SK-N-SH (cell line): ENCODE results near the gene TNFRSF18. TPM values are rescaled to one million over a fixed set of nuclear protein-coding genes. Genes with fewer than 3 reads are reported as not detected.

Source experiments
- CTCF ChIA-PET: fragments of 300-600, 350-600 bp; formaldehyde crosslinking; extraction: SDS; loops from one replicate; lab custom pipeline; 2021; lab: Yijun Ruan, JAX
- POLR2A ChIA-PET: fragments of 350-600 bp; sonication (Branson Sonifier 250); formaldehyde crosslinking; extraction: SDS; loops from one replicate; lab custom pipeline; 2020; ENCODE audit warnings: antibody characterized with exemption, inconsistent platforms; lab: Yijun Ruan, JAX
- DNase-seq: peaks from one replicate; pipeline ENCODE4 v3.0.0; 2012
- H2AFZ ChIP-seq: fragments of 200-600 bp; sonication (generic); 2 replicates; pipeline ENCODE4 v1.8.1; 2016; ENCODE audit warnings: antibody characterized with exemption, mild to moderate bottlenecking, low read depth
- H3F3A ChIP-seq: fragments of 200-600 bp; sonication (generic); replicated peaks from 2 replicates; pipeline ENCODE3; 2016; ENCODE audit warnings: antibody characterized with exemption, mild to moderate bottlenecking; ENCODE audit not compliant: insufficient read depth
- H3K27ac ChIP-seq, 2 experiments: fragments of 200-500 bp in 1 of 2; fragments of 200-600 bp in 1 of 2; sonication (Bioruptor generic) in 1 of 2; sonication (generic), shearing (Covaris generic) in 1 of 2; 2 replicates each; pipeline versions ENCODE4 v1.5.1 to v1.6.1; 2014 to 2016; ENCODE audit warnings: low read depth in 2 of 2, inconsistent platforms in 1 of 2, low read length in 1 of 2, mild to moderate bottlenecking in 1 of 2, mixed read lengths in 1 of 2
- H3K27me3 ChIP-seq: fragments of 200-600 bp; sonication (generic), shearing (Covaris generic); 2 replicates; pipeline ENCODE4 v1.6.1; 2016; ENCODE audit warnings: mixed run types; ENCODE audit not compliant: insufficient read depth
- H3K36me3 ChIP-seq, 2 experiments: fragments of 200-500 bp in 1 of 2; fragments of 200-600 bp in 1 of 2; sonication (Bioruptor generic) in 1 of 2; sonication (generic) in 1 of 2; replicated peaks in 1 of 2; 2 replicates each; pipeline versions ENCODE3 to v1.5.1; 2014 to 2016; ENCODE audit warnings: low read length in 1 of 2, mild to moderate bottlenecking in 1 of 2; ENCODE audit not compliant: insufficient read depth in 2 of 2, control insufficient read depth in 1 of 2
- H3K4me1 ChIP-seq, 2 experiments: fragments of 200-500 bp in 1 of 2; fragments of 200-600 bp in 1 of 2; sonication (Bioruptor generic) in 1 of 2; sonication (generic), shearing (Covaris generic) in 1 of 2; 2 replicates each; pipeline versions ENCODE4 v1.5.1 to v1.6.1; 2014 to 2016; ENCODE audit warnings: low read depth in 1 of 2, low read length in 1 of 2, mixed run types in 1 of 2; ENCODE audit not compliant: insufficient read depth in 2 of 2, control insufficient read depth in 1 of 2
- H3K4me2 ChIP-seq: fragments of 200-600 bp; sonication (generic), shearing (Covaris generic); 2 replicates; pipeline ENCODE4 v1.6.1; 2017; ENCODE audit warnings: mixed run types
- H3K4me3 ChIP-seq, 2 experiments: fragments of 200-500 bp in 1 of 2; fragments of 200-600 bp in 1 of 2; sonication (Bioruptor generic) in 1 of 2; sonication (generic), shearing (Covaris generic) in 1 of 2; 2 replicates each; pipeline versions ENCODE4 v1.5.1 to v1.8.1; 2014 to 2016; ENCODE audit warnings: low read depth in 2 of 2, inconsistent platforms in 1 of 2, low read length in 1 of 2, mild to moderate bottlenecking in 1 of 2, mixed read lengths in 1 of 2, moderate library complexity in 1 of 2
- H3K79me2 ChIP-seq: fragments of 200-600 bp; sonication (generic); 2 replicates; pipeline ENCODE4 v1.8.1; 2017; ENCODE audit warnings: mild to moderate bottlenecking; ENCODE audit not compliant: insufficient read depth
- H3K9ac ChIP-seq: fragments of 200-600 bp; sonication (generic); 2 replicates; pipeline ENCODE4 v1.6.1; 2017; ENCODE audit warnings: mixed run types
- H3K9me2 ChIP-seq: fragments of 200-600 bp; sonication (generic); 2 replicates; pipeline ENCODE4 v1.6.1; 2017; ENCODE audit warnings: mixed run types
- H3K9me3 ChIP-seq: fragments of 200-600 bp; sonication (generic); 2 replicates; pipeline ENCODE4 v1.6.1; 2017; ENCODE audit warnings: mixed run types, mild to moderate bottlenecking, moderate library complexity
- H4K20me1 ChIP-seq: fragments of 200-600 bp; sonication (generic); 2 replicates; pipeline ENCODE4 v1.6.1; 2017; ENCODE audit warnings: mild to moderate bottlenecking, mixed run types; ENCODE audit not compliant: insufficient read depth
- CHD2 ChIP-seq: fragments of 150-350 bp; IDR thresholded peaks from 2 replicates; pipeline ENCODE4 v1.6.1; 2018; ENCODE audit warnings: low read length; ENCODE audit not compliant: partially characterized antibody
- FOSL2 ChIP-seq: IDR thresholded peaks from 2 replicates; pipeline ENCODE4 v1.4.0; 2012; ENCODE audit warnings: low read depth, mild to moderate bottlenecking, moderate library complexity, borderline replicate concordance
- GABPA ChIP-seq: IDR thresholded peaks from 2 replicates; pipeline ENCODE4 v1.4.0; 2012; ENCODE audit warnings: low read depth, mild to moderate bottlenecking
- GATA2 ChIP-seq: sonication (generic); formaldehyde crosslinking; IDR thresholded peaks from 2 replicates; pipeline ENCODE4 v1.5.0; 2020; ENCODE audit warnings: mild to moderate bottlenecking, missing genetic modification reagents
- JUND ChIP-seq: IDR thresholded peaks from 2 replicates; pipeline ENCODE4 v1.4.0; 2012
- MEF2A ChIP-seq: IDR thresholded peaks from 2 replicates; pipeline ENCODE4 v1.4.0; 2012; ENCODE audit warnings: low read depth, borderline replicate concordance
- NRF1 ChIP-seq: IDR thresholded peaks from 2 replicates; pipeline ENCODE4 v1.6.1; 2012; ENCODE audit warnings: low read depth, mild to moderate bottlenecking, low read length
- REST ChIP-seq: IDR thresholded peaks from 2 replicates; pipeline ENCODE4 v1.6.1; 2012; ENCODE audit warnings: mild to moderate bottlenecking, low read depth, low read length, moderate library complexity
- SIN3A ChIP-seq: IDR thresholded peaks from 2 replicates; pipeline ENCODE4 v1.6.1; 2012; ENCODE audit warnings: low read depth, mild to moderate bottlenecking, low read length, moderate library complexity, borderline replicate concordance
- TAF1 ChIP-seq: IDR thresholded peaks from 2 replicates; pipeline ENCODE4 v1.6.1; 2012; ENCODE audit warnings: low read depth, mild to moderate bottlenecking, low read length, moderate library complexity, borderline replicate concordance
- WGBS: methylation state at CpG from one replicate; pipeline ENCODE4 v1.1.6; 2017; ENCODE audit warnings: low lambda C conversion rate; 5-methylcytosine and 5-hydroxymethylcytosine counted together
- polyA plus RNA-seq, 3 experiments: library from polyadenylated mRNA; depleted of rRNA; stranded (reverse); fragments of >200 nt; gene quantifications; 2 replicates each; pipeline ENCODE4 v1.2.3, GENCODE V29; 2012
- TF ChIP-seq, protein P1 (sequence below): fragments of 200-600 bp; sonication (generic); IDR thresholded peaks from 2 replicates; pipeline ENCODE4 v1.6.1; 2017; ENCODE audit warnings: antibody characterized with exemption, mild to moderate bottlenecking, moderate library complexity

The TNFRSF18 gene
- polyA plus RNA-seq, 1 of the 3 experiments (the other 2 are of a cell fraction) = 0.05 TPM

GRCh38 chr1:1255078-1255477 lies 48.7 kb upstream of the TNFRSF18 start (continued):
- TF ChIP-seq, protein P1, sequence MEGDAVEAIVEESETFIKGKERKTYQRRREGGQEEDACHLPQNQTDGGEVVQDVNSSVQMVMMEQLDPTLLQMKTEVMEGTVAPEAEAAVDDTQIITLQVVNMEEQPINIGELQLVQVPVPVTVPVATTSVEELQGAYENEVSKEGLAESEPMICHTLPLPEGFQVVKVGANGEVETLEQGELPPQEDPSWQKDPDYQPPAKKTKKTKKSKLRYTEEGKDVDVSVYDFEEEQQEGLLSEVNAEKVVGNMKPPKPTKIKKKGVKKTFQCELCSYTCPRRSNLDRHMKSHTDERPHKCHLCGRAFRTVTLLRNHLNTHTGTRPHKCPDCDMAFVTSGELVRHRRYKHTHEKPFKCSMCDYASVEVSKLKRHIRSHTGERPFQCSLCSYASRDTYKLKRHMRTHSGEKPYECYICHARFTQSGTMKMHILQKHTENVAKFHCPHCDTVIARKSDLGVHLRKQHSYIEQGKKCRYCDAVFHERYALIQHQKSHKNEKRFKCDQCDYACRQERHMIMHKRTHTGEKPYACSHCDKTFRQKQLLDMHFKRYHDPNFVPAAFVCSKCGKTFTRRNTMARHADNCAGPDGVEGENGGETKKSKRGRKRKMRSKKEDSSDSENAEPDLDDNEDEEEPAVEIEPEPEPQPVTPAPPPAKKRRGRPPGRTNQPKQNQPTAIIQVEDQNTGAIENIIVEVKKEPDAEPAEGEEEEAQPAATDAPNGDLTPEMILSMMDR = no peak
- TF ChIP-seq GABPA (no peak), FOSL2 (no peak), CHD2 (no peak), GATA2 (CRISPR knock-in tag) (no peak)

DNA sequence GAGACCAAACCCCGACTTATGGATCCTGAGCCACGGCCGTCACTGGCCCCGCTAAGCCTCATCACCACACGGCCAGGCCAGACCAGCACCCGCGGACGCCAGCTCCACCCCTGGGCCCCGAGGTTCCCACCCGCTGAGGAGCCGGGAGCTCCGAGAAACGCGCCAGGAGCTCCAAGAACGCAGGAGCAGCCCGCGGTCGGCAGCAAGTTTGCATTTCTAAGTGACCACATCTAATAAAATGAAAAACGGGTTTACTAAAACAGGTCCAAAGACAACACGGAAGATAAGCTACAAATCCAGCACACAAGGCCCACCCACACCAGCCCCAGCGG lies 48.2 kb upstream of the TNFRSF18 start:
- Histone ChIP-seq H3K4me3 (no peak overlapping the region), H3K4me2 (no peak overlapping the region), H3K36me3 (peaks cover 0 to 42% of the 10 kb centered on the region in 2 experiments), H3K9ac (no peak overlapping the region), H3K27ac (no peak overlapping the region), H3K27me3 (no peaks in the 10 kb centered on the region), H3K4me1 (no peaks in the 10 kb centered on the region; a peak in 1 of 4 replicates), H2AFZ (no peak overlapping the region), H3K9me3 (no peaks in the 10 kb centered on the region), H3F3A (no peaks in the 10 kb centered on the region), H3K9me2 (no peaks in the 10 kb centered on the region), H3K79me2 (no peaks in the 10 kb centered on the region), H4K20me1 (0 out of 2 replicates have a peak, but pooled peaks cover 11% of the 10 kb centered on the region)
- TF ChIP-seq TAF1 = no peak
- ChIA-PET POLR2A (no interaction called here), CTCF (interaction anchor here (1.0 to 2.0 kb wide), 4 partner anchors 8 to 222 kb away, joined by 3 to 11 read pairs (median 4); partner anchors contain the start of gene C1QTNF12)
- WGBS = 90% methylated on average over 18 of the region's 21 CpGs
- no peak for DNase-seq

DNA sequence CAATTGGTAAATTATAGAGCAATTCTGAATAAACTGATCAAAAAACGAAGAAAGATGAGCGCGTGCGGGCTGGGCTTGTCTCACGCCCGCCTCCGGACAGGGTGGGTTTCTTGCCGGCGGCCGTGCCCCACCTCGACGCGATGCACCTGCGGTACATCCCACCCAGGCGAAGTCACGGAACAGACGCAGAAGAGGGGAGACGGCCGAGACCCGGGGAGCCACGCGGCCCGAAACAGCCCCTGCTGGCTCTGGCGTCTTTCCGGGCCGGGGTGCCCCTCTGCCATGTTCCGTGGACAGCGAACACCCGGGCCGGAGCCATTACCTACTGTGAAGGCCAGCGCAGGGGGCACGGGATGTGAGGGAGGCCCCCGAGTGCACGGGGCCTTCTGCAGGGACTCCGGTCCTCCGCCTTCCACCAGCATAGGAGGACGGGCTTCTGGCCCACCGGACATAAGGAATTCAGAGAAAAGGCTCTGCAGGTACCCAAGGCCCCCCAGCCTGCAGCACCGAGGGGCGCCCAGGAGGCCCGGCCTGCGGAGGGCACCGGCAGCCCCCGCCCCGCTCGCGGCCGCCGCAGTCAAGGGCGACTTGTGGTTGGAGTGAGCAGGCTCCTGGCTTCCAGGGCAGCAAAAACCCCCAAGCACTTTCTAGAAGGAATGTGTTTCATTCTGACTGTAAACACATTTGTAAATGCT lies 47.7 kb upstream of the TNFRSF18 start:
- H3K9me3 ChIP-seq = no peaks in the 10 kb centered on the region
- no peak overlapping the region for H2AFZ ChIP-seq
- CTCF ChIA-PET = interaction anchor here (1.4 to 2.0 kb wide), 4 partner anchors 38 to 222 kb away, joined by 3 to 11 read pairs (median 5); no protein-coding TSS in a partner anchor
- DNase-seq = no peak
- H4K20me1 ChIP-seq = 0 out of 2 replicates have a peak, but pooled peaks cover 11% of the 10 kb centered on the region
- H3K4me1 ChIP-seq = no peaks in the 10 kb centered on the region; a peak in 1 of 4 replicates
- POLR2A ChIA-PET = no interaction called here
- no peaks in the 10 kb centered on the region for H3F3A ChIP-seq
- no peak for TF ChIP-seq SIN3A
- no peak for TF ChIP-seq JUND
- TF ChIP-seq REST = no peak
- TF ChIP-seq NRF1 = no peak
- no peak for TF ChIP-seq MEF2A
- peaks cover 0 to 39% of the 10 kb centered on the region in 2 experiments for H3K36me3 ChIP-seq
- H3K27me3 ChIP-seq = no peaks in the 10 kb centered on the region
- no peak overlapping the region for H3K4me3 ChIP-seq
- H3K9me2 ChIP-seq = no peaks in the 10 kb centered on the region
- no peak overlapping the region for H3K27ac ChIP-seq
- no peak overlapping the region for H3K9ac ChIP-seq
- no peaks in the 10 kb centered on the region for H3K79me2 ChIP-seq
- 97% methylated on average over 26 of the region's 50 CpGs for WGBS
- no peak overlapping the region for H3K4me2 ChIP-seq
